MM.1S (cell line): ENCODE results near the gene CEMP1.

Source experiments
- DNase-seq: peaks from one replicate; pipeline ENCODE4 v3.0.0-alpha.2; 2015
- H2AFZ ChIP-seq: fragments of 300-600 bp; sonication (generic); 2 replicates; pipeline ENCODE4 v1.6.0; 2016; ENCODE audit warnings: antibody characterized with exemption, low read length
- H3F3A ChIP-seq: fragments of 300-600 bp; sonication (generic); 2 replicates; pipeline ENCODE4 v1.6.1; 2016; ENCODE audit warnings: mild to moderate bottlenecking, antibody characterized with exemption, low read length, moderate library complexity, mixed read lengths; ENCODE audit not compliant: insufficient read depth
- H3K27ac ChIP-seq: fragments of 300-600 bp; sonication (generic); 2 replicates; pipeline ENCODE4 v1.5.1; 2016; ENCODE audit warnings: mild to moderate bottlenecking, low read length
- H3K27me3 ChIP-seq: fragments of 300-600 bp; sonication (generic); replicated peaks from 2 replicates; pipeline ENCODE4 v1.6.0; 2016; ENCODE audit warnings: low read length; ENCODE audit not compliant: insufficient read depth
- H3K36me3 ChIP-seq: fragments of 300-600 bp; sonication (generic); replicated peaks from 2 replicates; pipeline ENCODE4 v1.6.1; 2016; ENCODE audit warnings: mild to moderate bottlenecking, low read length, mixed read lengths; ENCODE audit not compliant: insufficient read depth
- H3K4me1 ChIP-seq: fragments of 300-600 bp; sonication (generic); 2 replicates; pipeline ENCODE4 v1.6.1; 2016; ENCODE audit warnings: low read length, mixed read lengths
- H3K4me2 ChIP-seq: fragments of 300-600 bp; sonication (generic); 2 replicates; pipeline ENCODE4 v1.6.0; 2016; ENCODE audit warnings: low read depth, low read length
- H3K4me3 ChIP-seq: fragments of 300-600 bp; sonication (generic); 2 replicates; pipeline ENCODE4 v1.5.1; 2016; ENCODE audit warnings: low read length, mixed read lengths
- H3K79me2 ChIP-seq: fragments of 300-600 bp; sonication (generic); 2 replicates; pipeline ENCODE4 v1.6.1; 2016; ENCODE audit warnings: mixed run types, low read length, mixed read lengths
- H3K9ac ChIP-seq: fragments of 300-600 bp; sonication (generic); 2 replicates; pipeline ENCODE4 v1.6.1; 2016; ENCODE audit warnings: low read length, mixed read lengths
- H3K9me2 ChIP-seq: fragments of 300-600 bp; sonication (generic); replicated peaks from 2 replicates; pipeline ENCODE4 v1.6.1; 2016; ENCODE audit warnings: mild to moderate bottlenecking, low read length, mixed read lengths; ENCODE audit not compliant: insufficient read depth
- H3K9me3 ChIP-seq: fragments of 300-600 bp; sonication (generic); replicated peaks from 2 replicates; pipeline ENCODE4 v1.6.1; 2016; ENCODE audit warnings: mild to moderate bottlenecking, low read length, mixed read lengths; ENCODE audit not compliant: insufficient read depth
- H4K20me1 ChIP-seq: fragments of 300-600 bp; sonication (generic); 2 replicates; pipeline ENCODE4 v1.6.1; 2016; ENCODE audit warnings: mild to moderate bottlenecking, low read length, moderate library complexity, mixed read lengths; ENCODE audit not compliant: insufficient read depth
- EZH2 ChIP-seq: fragments of 300-600 bp; sonication (generic); optimal IDR thresholded peaks from 2 replicates; pipeline ENCODE3; 2017; ENCODE audit warnings: low read depth, mild to moderate bottlenecking, antibody characterized with exemption, low read length, mixed read lengths
- EZH2phosphoT487 ChIP-seq: fragments of 300-600 bp; sonication (generic); IDR thresholded peaks from 2 replicates; pipeline ENCODE4 v1.6.1; 2018; ENCODE audit warnings: antibody characterized with exemption, low read length
- TF ChIP-seq, protein P1 (sequence below): fragments of 300-600 bp; sonication (generic); IDR thresholded peaks from 2 replicates; pipeline ENCODE4 v1.5.1; 2016; ENCODE audit warnings: antibody characterized with exemption, low read length, mixed read lengths

The CEMP1 gene

DNA sequence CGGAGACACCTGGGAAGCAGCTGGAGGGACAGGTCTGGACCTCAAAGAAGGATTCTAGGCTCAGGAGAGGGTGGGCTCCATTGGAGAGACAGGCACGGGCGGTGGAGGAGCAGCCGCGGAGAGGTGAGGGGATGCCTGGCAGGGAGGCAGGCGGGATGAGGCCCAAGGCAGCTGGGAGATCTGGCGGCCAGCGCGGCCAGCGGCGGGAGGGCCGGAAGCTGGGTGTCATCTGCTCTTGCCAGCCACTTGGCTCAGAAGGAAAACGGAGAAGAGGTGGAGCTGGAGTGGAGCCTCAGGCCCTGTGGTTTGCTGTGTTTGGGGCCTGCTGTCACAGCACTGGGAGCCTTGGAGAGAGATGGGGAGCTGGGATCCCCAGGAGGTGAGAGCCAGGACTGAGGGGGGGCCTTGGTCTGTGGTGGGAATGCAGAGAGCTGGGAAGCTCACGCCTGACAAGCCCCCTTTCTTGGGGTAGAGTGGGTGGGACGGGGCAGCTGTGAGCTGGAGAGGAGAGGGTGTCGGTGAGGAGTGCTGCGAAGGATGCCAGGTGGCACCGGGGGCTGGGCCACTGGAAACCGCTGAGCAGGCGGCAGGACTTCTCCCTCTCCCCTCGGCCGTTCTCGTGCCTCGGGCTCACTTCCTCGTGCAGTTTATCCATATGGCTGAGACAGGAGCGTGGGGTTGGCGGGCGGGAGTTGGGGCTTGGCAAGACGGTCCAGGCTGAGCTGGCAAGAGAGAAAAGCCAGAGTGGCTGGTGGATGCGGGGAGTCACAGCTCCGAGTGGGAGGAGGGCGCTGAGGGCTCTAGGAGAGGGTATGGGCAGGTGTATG, 48.3 kb downstream of the CEMP1 start:
- Histone ChIP-seq H2AFZ (no peak overlapping the region), H4K20me1 (no peaks in the 10 kb centered on the region), H3K4me2 (no peak overlapping the region), H3K36me3 (no peaks in the 10 kb centered on the region), H3K9me2 (no peaks in the 10 kb centered on the region), H3K4me3 (no peak overlapping the region), H3F3A (no peaks in the 10 kb centered on the region), H3K79me2 (peaks cover 7% of the 10 kb centered on the region; the same call in 1 of the 2 replicates), H3K4me1 (no peaks in the 10 kb centered on the region), H3K9me3 (no peaks in the 10 kb centered on the region), H3K27ac (no peak overlapping the region), H3K27me3 (no peaks in the 10 kb centered on the region), H3K9ac (no peak overlapping the region)
- TF ChIP-seq EZH2 (no peak), EZH2phosphoT487 (no peak)
- TF ChIP-seq, protein P1, sequence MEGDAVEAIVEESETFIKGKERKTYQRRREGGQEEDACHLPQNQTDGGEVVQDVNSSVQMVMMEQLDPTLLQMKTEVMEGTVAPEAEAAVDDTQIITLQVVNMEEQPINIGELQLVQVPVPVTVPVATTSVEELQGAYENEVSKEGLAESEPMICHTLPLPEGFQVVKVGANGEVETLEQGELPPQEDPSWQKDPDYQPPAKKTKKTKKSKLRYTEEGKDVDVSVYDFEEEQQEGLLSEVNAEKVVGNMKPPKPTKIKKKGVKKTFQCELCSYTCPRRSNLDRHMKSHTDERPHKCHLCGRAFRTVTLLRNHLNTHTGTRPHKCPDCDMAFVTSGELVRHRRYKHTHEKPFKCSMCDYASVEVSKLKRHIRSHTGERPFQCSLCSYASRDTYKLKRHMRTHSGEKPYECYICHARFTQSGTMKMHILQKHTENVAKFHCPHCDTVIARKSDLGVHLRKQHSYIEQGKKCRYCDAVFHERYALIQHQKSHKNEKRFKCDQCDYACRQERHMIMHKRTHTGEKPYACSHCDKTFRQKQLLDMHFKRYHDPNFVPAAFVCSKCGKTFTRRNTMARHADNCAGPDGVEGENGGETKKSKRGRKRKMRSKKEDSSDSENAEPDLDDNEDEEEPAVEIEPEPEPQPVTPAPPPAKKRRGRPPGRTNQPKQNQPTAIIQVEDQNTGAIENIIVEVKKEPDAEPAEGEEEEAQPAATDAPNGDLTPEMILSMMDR, result no peak
- DNase-seq, result no peak

GRCh38 chr16:2482249-2482648, 49.0 kb downstream of the CEMP1 start:
- H3F3A ChIP-seq, result no peaks in the 10 kb centered on the region
- TF ChIP-seq, protein P1, result no peak
- no peak for TF ChIP-seq EZH2phosphoT487
- TF ChIP-seq EZH2, result no peak
- no peaks in the 10 kb centered on the region for H3K9me2 ChIP-seq
- H3K27me3 ChIP-seq, result no peaks in the 10 kb centered on the region
- no peaks in the 10 kb centered on the region for H4K20me1 ChIP-seq
- no peak overlapping the region for H3K9ac ChIP-seq
- H3K9me3 ChIP-seq, result no peaks in the 10 kb centered on the region
- no peaks in the 10 kb centered on the region for H3K4me1 ChIP-seq
- no peak overlapping the region for H3K4me3 ChIP-seq
- H3K4me2 ChIP-seq, result no peak overlapping the region
- no peak overlapping the region for H2AFZ ChIP-seq
- no peak for DNase-seq
- H3K79me2 ChIP-seq, result peaks cover 13% of the 10 kb centered on the region; the same call in 1 of the 2 replicates
- H3K36me3 ChIP-seq, result no peaks in the 10 kb centered on the region
- H3K27ac ChIP-seq, result no peak overlapping the region

GRCh38 chr16:2481676-2482075, 49.5 kb downstream of the CEMP1 start:
- no peak overlapping the region for H3K9ac ChIP-seq
- H3K9me2 ChIP-seq, result no peaks in the 10 kb centered on the region
- H3K27me3 ChIP-seq, result no peaks in the 10 kb centered on the region
- no peaks in the 10 kb centered on the region for H3K36me3 ChIP-seq
- H3K4me2 ChIP-seq, result no peak overlapping the region
- H2AFZ ChIP-seq, result no peak overlapping the region
- no peaks in the 10 kb centered on the region for H3F3A ChIP-seq
- H3K79me2 ChIP-seq, result peaks cover 16% of the 10 kb centered on the region; the same call in 1 of the 2 replicates
- TF ChIP-seq EZH2 (no peak), EZH2phosphoT487 (no peak)
- TF ChIP-seq, protein P1, result no peak
- no peaks in the 10 kb centered on the region for H3K9me3 ChIP-seq
- no peak for DNase-seq
- no peaks in the 10 kb centered on the region for H4K20me1 ChIP-seq
- H3K27ac ChIP-seq, result no peak overlapping the region
- no peak overlapping the region for H3K4me3 ChIP-seq
- no peaks in the 10 kb centered on the region for H3K4me1 ChIP-seq
